ENCODE results near the gene ULK2. TPM values are rescaled to one million over a fixed set of nuclear protein-coding genes. Genes with fewer than 3 reads are reported as not detected.
"Not testable (repeated sequence)": the region's sequence is repeated elsewhere in the genome, so short reads cannot be mapped to it uniquely, and the experiment has no call there.

ULK2 gene
- total and polyA plus RNA-seq, 2 donors from 2014 or later: 6.6 to 16.3 TPM

DNA sequence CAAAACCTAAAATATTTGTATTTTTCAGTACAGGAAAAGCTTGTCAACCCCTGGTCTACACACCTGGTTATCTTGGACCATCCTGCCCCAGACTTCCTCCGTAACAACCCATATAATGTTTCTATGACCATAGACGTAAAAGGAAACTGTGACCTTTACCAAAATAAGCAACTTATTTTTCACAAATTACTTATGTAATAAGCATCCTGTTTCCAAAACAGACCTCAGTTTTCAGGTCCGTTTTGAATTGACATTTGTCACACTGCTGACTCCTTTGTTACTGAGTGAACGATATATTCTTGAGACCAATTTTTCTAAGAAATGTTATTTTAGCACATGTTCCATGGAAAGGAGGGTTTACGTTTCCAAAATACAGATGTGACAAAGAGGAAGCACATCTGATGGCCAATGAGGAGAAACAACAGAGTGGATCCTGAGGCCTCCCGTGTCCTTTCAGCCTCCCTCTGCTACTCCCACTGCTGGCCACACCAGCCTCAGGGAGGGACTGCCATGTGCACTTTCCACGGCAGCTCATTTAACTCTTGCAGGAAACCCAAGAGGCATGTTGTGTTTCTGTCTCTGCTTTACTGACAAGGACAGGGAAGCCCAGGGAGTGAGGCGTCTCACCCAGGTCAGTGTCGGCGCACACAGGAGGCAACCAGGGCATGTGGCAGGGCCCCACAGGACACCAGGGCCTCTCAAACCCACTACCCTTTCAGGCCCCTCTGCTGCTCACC is 99.5 kb downstream of the ULK2 start:
- intact Hi-C loops (cut with DNase I): loop anchor here (5.0 kb wide), 1 partner anchor 251 kb away; no protein-coding TSS in a partner anchor
- Histone ChIP-seq H3K27ac (ENCODE audit: low read depth in 2 of 2, low read length in 2 of 2) (no peak overlapping the region), H3K4me3 (ENCODE audit: low read length in 3 of 3) (no peak overlapping the region), H3K9ac (ENCODE audit: low read length in 3 of 3) (no peak overlapping the region), H3K27me3 (ENCODE audit: control insufficient read depth, insufficient read depth, low read length) (no peaks in the 10 kb centered on the region), H3K36me3 (ENCODE audit: control insufficient read depth in 2 of 3, insufficient read depth in 3 of 3, low read length in 3 of 3) (no peaks in the 10 kb centered on the region), H3K4me1 (ENCODE audit: control insufficient read depth in 2 of 3, insufficient read depth in 2 of 3, low read depth in 1 of 3, low read length in 3 of 3) (peaks cover 0 to 6% (median 0%) of the 10 kb centered on the region in 3 donors), H3K9me3 (ENCODE audit: control insufficient read depth in 2 of 3, insufficient read depth in 1 of 3, low read length in 3 of 3) (no peaks in the 10 kb centered on the region)
- TF ChIP-seq, protein P1, sequence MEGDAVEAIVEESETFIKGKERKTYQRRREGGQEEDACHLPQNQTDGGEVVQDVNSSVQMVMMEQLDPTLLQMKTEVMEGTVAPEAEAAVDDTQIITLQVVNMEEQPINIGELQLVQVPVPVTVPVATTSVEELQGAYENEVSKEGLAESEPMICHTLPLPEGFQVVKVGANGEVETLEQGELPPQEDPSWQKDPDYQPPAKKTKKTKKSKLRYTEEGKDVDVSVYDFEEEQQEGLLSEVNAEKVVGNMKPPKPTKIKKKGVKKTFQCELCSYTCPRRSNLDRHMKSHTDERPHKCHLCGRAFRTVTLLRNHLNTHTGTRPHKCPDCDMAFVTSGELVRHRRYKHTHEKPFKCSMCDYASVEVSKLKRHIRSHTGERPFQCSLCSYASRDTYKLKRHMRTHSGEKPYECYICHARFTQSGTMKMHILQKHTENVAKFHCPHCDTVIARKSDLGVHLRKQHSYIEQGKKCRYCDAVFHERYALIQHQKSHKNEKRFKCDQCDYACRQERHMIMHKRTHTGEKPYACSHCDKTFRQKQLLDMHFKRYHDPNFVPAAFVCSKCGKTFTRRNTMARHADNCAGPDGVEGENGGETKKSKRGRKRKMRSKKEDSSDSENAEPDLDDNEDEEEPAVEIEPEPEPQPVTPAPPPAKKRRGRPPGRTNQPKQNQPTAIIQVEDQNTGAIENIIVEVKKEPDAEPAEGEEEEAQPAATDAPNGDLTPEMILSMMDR (IDR thresholded peaks at IDR 0.05; ENCODE audit: borderline replicate concordance, extremely low read depth, insufficient read depth): no peak
- no peak for DNase-seq
- FAIRE-seq: no peak

DNA sequence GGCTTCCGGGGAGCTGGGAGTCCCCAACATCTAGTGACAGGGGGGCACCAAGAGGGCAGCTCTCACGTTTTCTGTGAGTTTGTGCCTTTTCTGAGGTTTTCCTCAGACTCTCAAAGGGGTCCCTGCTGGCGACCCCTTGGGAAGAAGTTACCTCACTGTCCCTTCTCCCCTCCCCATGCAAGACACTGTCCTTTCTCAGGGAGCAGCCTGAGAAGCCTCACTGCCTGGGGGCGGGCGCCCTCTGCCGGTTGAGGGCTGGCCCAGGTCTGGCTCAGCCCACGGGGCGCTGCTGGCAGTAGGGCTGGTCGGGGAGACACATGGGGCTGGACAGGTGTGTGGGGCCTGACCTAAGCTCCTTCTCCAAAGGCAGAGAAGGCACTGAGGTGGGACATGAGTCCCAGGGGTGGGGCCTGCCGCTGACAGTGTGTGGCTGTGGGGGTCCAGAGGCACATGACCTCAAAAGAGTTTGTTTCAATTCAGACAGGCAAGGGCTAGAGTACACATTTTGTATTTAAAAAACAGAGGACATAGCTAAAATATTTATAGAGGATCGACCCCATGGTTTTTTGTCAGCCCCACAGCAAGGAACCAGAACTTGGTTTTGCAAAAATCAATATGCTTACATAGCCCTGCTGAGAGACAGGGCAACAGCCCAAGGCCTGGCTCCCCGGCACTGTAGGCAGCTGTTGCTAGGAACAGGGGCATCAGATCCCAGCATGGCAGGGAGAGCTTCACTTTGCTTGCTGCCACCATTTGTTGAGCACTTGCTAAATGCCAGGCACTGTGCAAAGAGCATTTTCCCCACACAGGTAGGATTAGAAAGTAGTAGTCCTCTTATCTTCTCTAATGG is 101.1 kb downstream of the ULK2 start:
- no peak overlapping the region for H3K9ac ChIP-seq (ENCODE audit: low read length in 3 of 3)

DNA sequence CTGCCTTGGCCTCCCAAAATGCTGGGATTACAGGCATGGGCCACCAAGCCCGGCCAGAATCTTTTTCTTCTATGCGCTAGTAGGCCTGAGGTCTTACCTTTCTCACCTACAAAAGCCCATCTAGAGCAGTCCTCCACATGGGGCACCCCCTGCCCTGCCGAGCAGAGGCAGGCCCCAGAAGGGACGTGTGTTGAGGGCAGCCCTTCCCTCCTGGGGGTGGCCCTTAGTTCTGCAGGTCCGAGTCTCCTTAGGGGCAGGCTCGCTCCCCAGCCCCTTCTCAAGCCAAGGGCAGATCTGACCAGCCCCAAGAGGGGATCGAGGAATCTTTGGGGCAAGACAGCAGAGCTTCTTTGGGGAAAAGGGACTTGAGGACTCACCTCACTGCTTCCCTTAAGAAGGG is 101.7 kb downstream of the ULK2 start:
- Histone ChIP-seq H3K9ac (ENCODE audit: low read length in 3 of 3) (no peak overlapping the region), H3K36me3 (ENCODE audit: control insufficient read depth in 2 of 3, insufficient read depth in 3 of 3, low read length in 3 of 3) (no peaks in the 10 kb centered on the region), H3K27ac (ENCODE audit: low read depth in 2 of 2, low read length in 2 of 2) (no peak overlapping the region), H3K9me3 (ENCODE audit: control insufficient read depth in 2 of 3, insufficient read depth in 1 of 3, low read length in 3 of 3) (no peaks in the 10 kb centered on the region), H3K4me3 (ENCODE audit: low read length in 3 of 3) (no peak overlapping the region), H3K27me3 (ENCODE audit: control insufficient read depth, insufficient read depth, low read length) (no peaks in the 10 kb centered on the region), H3K4me1 (ENCODE audit: control insufficient read depth in 2 of 3, insufficient read depth in 2 of 3, low read depth in 1 of 3, low read length in 3 of 3) (peaks cover 0 to 3% (median 0%) of the 10 kb centered on the region in 3 donors)
- intact Hi-C loops (cut with DNase I): loop anchor here (5.0 kb wide), 1 partner anchor 249 kb away; no protein-coding TSS in a partner anchor
- FAIRE-seq (no peak), DNase-seq (no peak)
- TF ChIP-seq, protein P1 (IDR thresholded peaks at IDR 0.05; ENCODE audit: borderline replicate concordance, extremely low read depth, insufficient read depth): no peak

More for the DNA sequence above, 101.1 kb downstream of the ULK2 start:
- Histone ChIP-seq H3K4me3 (ENCODE audit: low read length in 3 of 3) (no peak overlapping the region), H3K27ac (ENCODE audit: low read depth in 2 of 2, low read length in 2 of 2) (no peak overlapping the region), H3K36me3 (ENCODE audit: control insufficient read depth in 2 of 3, insufficient read depth in 3 of 3, low read length in 3 of 3) (no peaks in the 10 kb centered on the region), H3K27me3 (ENCODE audit: control insufficient read depth, insufficient read depth, low read length) (no peaks in the 10 kb centered on the region), H3K9me3 (ENCODE audit: control insufficient read depth in 2 of 3, insufficient read depth in 1 of 3, low read length in 3 of 3) (no peaks in the 10 kb centered on the region), H3K4me1 (ENCODE audit: control insufficient read depth in 2 of 3, insufficient read depth in 2 of 3, low read depth in 1 of 3, low read length in 3 of 3) (peaks cover 0 to 3% (median 0%) of the 10 kb centered on the region in 3 donors)
- intact Hi-C loops (cut with DNase I): loop anchor here (5.0 kb wide), 1 partner anchor 249 kb away; no protein-coding TSS in a partner anchor
- TF ChIP-seq, protein P1 (IDR thresholded peaks at IDR 0.05; ENCODE audit: borderline replicate concordance, extremely low read depth, insufficient read depth): peak; percentile 92
- FAIRE-seq: no peak
- peak; percentile 70 to 90 (median 79) for DNase-seq

DNA sequence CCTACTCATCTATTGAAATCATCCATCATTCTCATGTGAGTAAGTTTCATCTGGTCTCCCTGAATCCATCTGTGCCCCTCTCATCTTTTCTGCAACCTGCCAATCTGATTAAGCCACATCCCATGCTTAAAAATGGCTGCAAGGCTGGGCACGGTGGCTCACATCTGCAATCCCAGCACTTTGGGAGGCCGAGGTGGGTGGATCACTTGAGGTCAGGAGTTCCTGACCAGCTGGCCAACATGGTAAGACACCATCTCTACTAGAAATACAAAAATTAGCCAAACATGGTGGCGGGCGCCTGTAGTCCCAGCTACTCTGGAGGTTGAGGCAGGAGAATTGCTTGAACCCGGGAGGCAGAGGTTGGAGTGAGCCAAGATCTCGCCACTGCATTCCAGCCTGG is 103.7 kb downstream of the ULK2 start:
- H3K9ac ChIP-seq (ENCODE audit: low read length in 3 of 3); FAIRE-seq; H3K4me1 ChIP-seq (ENCODE audit: control insufficient read depth in 2 of 3, insufficient read depth in 2 of 3, low read depth in 1 of 3, low read length in 3 of 3); H3K9me3 ChIP-seq (ENCODE audit: control insufficient read depth in 2 of 3, insufficient read depth in 1 of 3, low read length in 3 of 3); intact Hi-C loops (cut with DNase I); H3K27me3 ChIP-seq (ENCODE audit: control insufficient read depth, insufficient read depth, low read length); H3K27ac ChIP-seq (ENCODE audit: low read depth in 2 of 2, low read length in 2 of 2); H3K4me3 ChIP-seq (ENCODE audit: low read length in 3 of 3); DNase-seq; H3K36me3 ChIP-seq (ENCODE audit: control insufficient read depth in 2 of 3, insufficient read depth in 3 of 3, low read length in 3 of 3): not testable (repeated sequence)
